ENCODE results near the gene ACOT6. TPM values are rescaled to one million over a fixed set of nuclear protein-coding genes. Genes with fewer than 3 reads are reported as not detected.

ACOT6 gene
- polyA plus RNA-seq, 2 of the 4 experiments (the other 2 are of a cell fraction): not detected

Small RNA genes lying within 50 kb of the gene (small RNA-seq; reads per million reads assigned to genes)
- 0 to 8.6 (median 0) reads per million in 6 experiments for gene RNU6-240P

Other genes with a start within 250 kb of the ACOT6 start
- gene NUMB, start 154.0 kb upstream of the ACOT6 start, polyA plus RNA-seq (2011; rRNA removed): 134 and 151 TPM in 2 replicates
- gene NUMB, start 154.0 kb upstream of the ACOT6 start, polyA plus RNA-seq (2017; fragmentation: RNase III; extraction: RNeasy Plus Mini Kit Qiagen cat#74134 plus additional on column Dnase treatment): 34.6 to 41.2 TPM (median 40.8 TPM) in 3 replicates
- gene RIOX1, start 121.6 kb upstream of the ACOT6 start, polyA plus RNA-seq (2011; rRNA removed): 11.4 and 11.9 TPM in 2 replicates
- 16.5 to 17.5 TPM (median 17.1 TPM) in 3 replicates for gene RIOX1, start 121.6 kb upstream of the ACOT6 start, polyA plus RNA-seq (2017; fragmentation: RNase III; extraction: RNeasy Plus Mini Kit Qiagen cat#74134 plus additional on column Dnase treatment)
- gene ACOT1, start 75.4 kb upstream of the ACOT6 start, polyA plus RNA-seq (2011; rRNA removed): 7.7 and 9.0 TPM in 2 replicates
- 5.3 to 8.0 TPM (median 7.5 TPM) in 3 replicates for gene ACOT1, start 75.4 kb upstream of the ACOT6 start, polyA plus RNA-seq (2017; fragmentation: RNase III; extraction: RNeasy Plus Mini Kit Qiagen cat#74134 plus additional on column Dnase treatment)
- 0.06 and 0.15 TPM in 2 replicates for gene HEATR4, start 53.6 kb upstream of the ACOT6 start, polyA plus RNA-seq (2011; rRNA removed)
- gene HEATR4, start 53.6 kb upstream of the ACOT6 start, polyA plus RNA-seq (2017; fragmentation: RNase III; extraction: RNeasy Plus Mini Kit Qiagen cat#74134 plus additional on column Dnase treatment): 0.09 TPM in 1 of 3 replicates, not detected in the others
- gene ACOT2, start 43.3 kb upstream of the ACOT6 start, polyA plus RNA-seq (2011; rRNA removed): 59.5 and 61.6 TPM in 2 replicates
- 59.6 to 64.8 TPM (median 64.6 TPM) in 3 replicates for gene ACOT2, start 43.3 kb upstream of the ACOT6 start, polyA plus RNA-seq (2017; fragmentation: RNase III; extraction: RNeasy Plus Mini Kit Qiagen cat#74134 plus additional on column Dnase treatment)
- gene ACOT4, start 20.6 kb upstream of the ACOT6 start, polyA plus RNA-seq (2011; rRNA removed): 2.7 and 3.4 TPM in 2 replicates
- gene ACOT4, start 20.6 kb upstream of the ACOT6 start, polyA plus RNA-seq (2017; fragmentation: RNase III; extraction: RNeasy Plus Mini Kit Qiagen cat#74134 plus additional on column Dnase treatment): 1.6 TPM in 3 replicates
- gene DNAL1, start 32.5 kb downstream of the ACOT6 start, polyA plus RNA-seq (2011; rRNA removed): 9.2 and 16.3 TPM in 2 replicates
- 7.8 to 8.3 TPM (median 8.3 TPM) in 3 replicates for gene DNAL1, start 32.5 kb downstream of the ACOT6 start, polyA plus RNA-seq (2017; fragmentation: RNase III; extraction: RNeasy Plus Mini Kit Qiagen cat#74134 plus additional on column Dnase treatment)
- gene PNMA1, start 101.9 kb downstream of the ACOT6 start, polyA plus RNA-seq (2011; rRNA removed): 20.8 and 21.2 TPM in 2 replicates
- 43.4 to 49.8 TPM (median 47.3 TPM) in 3 replicates for gene PNMA1, start 101.9 kb downstream of the ACOT6 start, polyA plus RNA-seq (2017; fragmentation: RNase III; extraction: RNeasy Plus Mini Kit Qiagen cat#74134 plus additional on column Dnase treatment)
- gene PTGR2, start 239.3 kb downstream of the ACOT6 start, polyA plus RNA-seq (2011; rRNA removed): 17.7 and 30.5 TPM in 2 replicates
- gene PTGR2, start 239.3 kb downstream of the ACOT6 start, polyA plus RNA-seq (2017; fragmentation: RNase III; extraction: RNeasy Plus Mini Kit Qiagen cat#74134 plus additional on column Dnase treatment): 11.3 to 14.0 TPM (median 13.5 TPM) in 3 replicates

All from A549 (cell line).